GM21723 (cell line): ENCODE data around the gene BRD2.

Source experiments
- ATAC-seq: cut with Tn5 transposase; IDR thresholded peaks from one replicate; pipeline ENCODE4 v1.9.1; 2021; ENCODE audit warnings: mild to moderate bottlenecking, moderate library complexity; ENCODE audit not compliant: unreplicated experiment

BRD2 gene

GRCh38 chr6:32947552-32948465 is 20.6 kb upstream of the BRD2 start:
- ATAC-seq, result no peak

GRCh38 chr6:32949113-32949512 is 19.3 kb upstream of the BRD2 start:
- ATAC-seq, result no peak

GRCh38 chr6:32950010-32950409 is 18.4 kb upstream of the BRD2 start:
- no peak for ATAC-seq

GRCh38 chr6:32950449-32950848 is 17.9 kb upstream of the BRD2 start:
- ATAC-seq, result no peak

- ATAC-seq, result peak; percentile 85
Measured at GRCh38 chr6:32952817-32953739, 15.3 kb upstream of the BRD2 start, which contains the start of gene HLA-DMA. TSS of gene HLA-DMA (minus strand) at chr6:32953097. CDS start at chr6:32953036, 61 bp downstream.

GRCh38 chr6:32953775-32954174 is 14.6 kb upstream of the BRD2 start:
- ATAC-seq, result no peak

GRCh38 chr6:32954267-32954666 is 14.1 kb upstream of the BRD2 start:
- no peak for ATAC-seq

- no peak for ATAC-seq
Measured at GRCh38 chr6:32954986-32955802, 13.2 kb upstream of the BRD2 start.

GRCh38 chr6:32956176-32956575 is 12.2 kb upstream of the BRD2 start:
- ATAC-seq, result no peak

GRCh38 chr6:32960563-32960962 is 7.8 kb upstream of the BRD2 start:
- ATAC-seq, result no peak

- no peak for ATAC-seq
Measured at GRCh38 chr6:32962213-32962826, 6.1 kb upstream of the BRD2 start.

- ATAC-seq, result no peak
Measured at GRCh38 chr6:32963866-32964265, 4.5 kb upstream of the BRD2 start.

- ATAC-seq, result no peak
Measured at GRCh38 chr6:32964776-32965175, 3.6 kb upstream of the BRD2 start.

- no peak for ATAC-seq
Measured at GRCh38 chr6:32967151-32968091, 973 bp upstream of the BRD2 start.

GRCh38 chr6:32968867-32969684 is 682 bp downstream of the BRD2 start:
- peak; percentile 8 for ATAC-seq

GRCh38 chr6:32969685-32970412 is 1.5 kb downstream of the BRD2 start:
- no peak for ATAC-seq

GRCh38 chr6:32970413-32971241 is 2.2 kb downstream of the BRD2 start:
- ATAC-seq, result no peak
